Dermis microvascular lymphatic vessel endothelial cell (primary cell): ENCODE measurements around the gene TNFRSF4. TPM values are rescaled to one million over a fixed set of nuclear protein-coding genes. Genes with fewer than 3 reads are reported as not detected.
"Not testable (repeated sequence)": the region's sequence is repeated elsewhere in the genome, so short reads cannot be mapped to it uniquely, and the experiment has no call there.

Source experiments
- DNase-seq, 2 donors: peaks; one replicate each; pipeline versions ENCODE4 v3.0.0 to v3.0.0-alpha.2; 2010; ENCODE audit warnings: low read depth in 2 of 2
- total RNA-seq: library from RNA; depleted of rRNA; stranded (reverse); fragments of >200 nt; gene quantifications from 2 replicates; pipeline ENCODE4 v1.2.1, GENCODE V29; 2014

Gene TNFRSF4
- total RNA-seq, 1 donor from 2014 or later, result 1.5 TPM

GRCh38 chr1:1203561-1204424 is 10.2 kb downstream of the TNFRSF4 start:
- DNase-seq, result no peak

GRCh38 chr1:1202831-1203560 is 11.0 kb downstream of the TNFRSF4 start:
- DNase-seq, result no peak

- peak in 1 of 2 donors; percentile 46 for DNase-seq
Measured at GRCh38 chr1:1200876-1201810, 12.8 kb downstream of the TNFRSF4 start.

- no peak for DNase-seq
Measured at GRCh38 chr1:1199961-1200875, 13.7 kb downstream of the TNFRSF4 start.

- no peak for DNase-seq
Measured at GRCh38 chr1:1199141-1199960, 14.6 kb downstream of the TNFRSF4 start.

GRCh38 chr1:1198423-1199140 is 15.4 kb downstream of the TNFRSF4 start:
- no peak for DNase-seq

- DNase-seq, result no peak
Measured at GRCh38 chr1:1197551-1198422, 16.2 kb downstream of the TNFRSF4 start.

GRCh38 chr1:1197188-1197500 is 16.8 kb downstream of the TNFRSF4 start:
- no peak for DNase-seq

GRCh38 chr1:1196431-1197187 is 17.3 kb downstream of the TNFRSF4 start:
- no peak for DNase-seq

GRCh38 chr1:1195726-1196125 is 18.2 kb downstream of the TNFRSF4 start:
- DNase-seq, result not testable (repeated sequence)

GRCh38 chr1:1194723-1195122 is 19.2 kb downstream of the TNFRSF4 start:
- DNase-seq, result no peak

- DNase-seq, result no peak
Measured at GRCh38 chr1:1191734-1192133, 22.2 kb downstream of the TNFRSF4 start.

GRCh38 chr1:1189111-1189510 is 24.8 kb downstream of the TNFRSF4 start:
- no peak for DNase-seq

GRCh38 chr1:1187938-1188337 is 26.0 kb downstream of the TNFRSF4 start:
- DNase-seq, result no peak

GRCh38 chr1:1185101-1185765 is 28.7 kb downstream of the TNFRSF4 start:
- DNase-seq, result no peak

- no peak for DNase-seq
Measured at GRCh38 chr1:1183833-1184775, 29.8 kb downstream of the TNFRSF4 start.
